ENCODE measurements around the gene TOMM7.
A peak's percentile ranks its signal among the peaks of the same experiment; 100 is the strongest.

Gene TOMM7

DNA sequence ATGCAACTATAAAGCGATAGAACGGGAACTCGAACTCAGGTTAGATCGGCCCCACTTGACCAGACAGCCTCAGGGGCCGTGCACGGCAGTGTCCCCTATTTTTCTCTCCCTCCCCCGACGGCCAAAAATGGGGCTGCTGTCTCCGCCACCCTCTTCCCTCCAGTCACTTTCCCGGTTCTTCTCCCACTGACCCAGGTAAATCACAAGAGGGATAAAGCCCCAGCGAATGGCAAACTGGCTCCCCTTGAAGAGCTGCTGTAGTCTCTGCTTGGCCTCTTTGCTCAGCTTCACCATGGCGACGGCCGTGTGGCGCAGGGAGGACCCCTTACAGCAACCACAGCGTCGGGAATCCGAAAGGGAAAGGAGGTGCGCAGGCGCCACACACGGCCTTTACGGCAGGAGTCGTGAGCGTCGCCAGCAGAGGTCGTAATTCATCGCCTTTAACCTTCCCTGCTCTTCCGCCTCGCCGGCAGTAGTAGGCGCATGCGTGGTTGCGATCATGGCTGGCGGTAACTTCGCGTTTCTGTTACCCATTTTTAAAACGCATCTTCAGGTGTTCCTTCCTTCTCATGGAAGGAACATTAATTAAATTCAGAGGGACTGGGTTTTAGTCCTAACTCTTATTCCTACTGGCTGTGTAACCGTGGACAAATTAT is at the start of gene TOMM7:
TSS of gene TOMM7 (minus strand) at position 364 of the 656 bp plus-strand sequence. CDS start at position 294, 70 bp downstream.
- peak; percentile 97 for DNase-seq

DNA sequence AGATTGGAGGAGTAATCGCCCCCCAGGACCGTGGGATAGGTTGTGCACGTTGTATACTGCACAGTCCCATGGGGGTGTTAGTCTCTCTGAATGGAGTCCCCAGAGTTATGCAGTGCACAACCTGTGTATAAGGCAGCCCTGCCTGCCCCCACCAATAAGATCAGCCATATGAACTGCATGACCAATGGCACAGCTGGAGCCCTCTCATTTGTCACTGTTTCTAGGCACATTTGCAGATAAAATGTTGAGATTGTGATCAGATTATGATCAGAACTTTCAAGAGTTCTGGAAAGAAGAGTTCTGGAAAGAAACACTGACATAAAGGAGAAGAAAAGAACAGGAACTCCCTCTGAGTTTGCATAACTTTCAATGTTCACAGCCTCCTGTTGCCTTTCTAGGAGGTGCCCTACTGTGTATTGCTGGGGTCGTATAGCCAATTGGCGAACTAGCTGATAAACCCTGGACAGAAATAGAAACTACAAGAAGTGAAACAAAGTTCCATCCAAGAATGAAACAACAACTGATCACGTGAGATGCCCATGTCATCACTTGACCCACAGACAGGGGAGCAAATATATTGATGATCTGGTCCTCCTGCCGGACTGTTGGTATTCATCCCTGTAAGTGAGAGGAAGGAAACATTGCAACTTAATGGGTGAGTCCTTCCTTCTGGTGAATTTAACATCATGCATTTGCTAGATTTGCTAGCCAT is 49.6 kb upstream of the TOMM7 start:
- DNase-seq, result no peak

DNA sequence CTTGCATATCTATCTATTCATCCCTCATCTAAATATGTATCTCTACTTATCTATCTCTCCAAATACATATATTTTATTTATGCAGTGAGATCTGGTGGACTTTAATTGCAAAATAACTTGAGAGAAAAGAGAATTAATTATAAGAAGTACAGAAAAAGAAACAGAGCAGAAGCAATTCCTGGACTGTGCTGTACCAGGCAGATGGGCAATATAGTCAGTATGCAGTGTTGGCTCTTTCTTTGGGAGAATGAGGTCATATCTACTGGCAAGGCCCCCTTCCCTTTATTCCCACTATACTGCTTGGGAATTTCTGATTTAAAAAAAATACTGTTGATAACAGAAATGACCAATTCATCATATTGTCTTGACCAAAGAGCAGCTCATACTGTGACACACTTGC is 49.0 kb upstream of the TOMM7 start:
- no peak for DNase-seq

DNA sequence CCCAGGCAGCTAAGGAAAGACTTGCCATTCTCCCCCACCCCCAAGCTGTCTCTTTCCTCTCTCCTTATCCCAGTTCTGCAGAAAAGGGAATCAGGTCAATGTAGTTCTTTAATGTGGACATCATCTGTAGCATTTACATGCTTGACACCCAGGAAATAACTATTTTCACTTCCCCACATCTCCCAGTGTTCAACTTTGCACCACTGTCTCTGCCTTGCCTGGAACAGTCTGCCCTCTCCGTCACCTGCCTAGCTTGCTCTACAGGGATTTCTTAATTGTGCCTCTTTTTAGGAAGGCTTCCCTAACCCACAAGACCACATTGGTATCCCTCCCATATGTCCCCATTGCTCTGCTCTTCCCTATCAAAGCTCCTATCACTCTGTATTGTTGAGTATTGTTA is 45.9 kb upstream of the TOMM7 start:
- DNase-seq, result no peak

DNA sequence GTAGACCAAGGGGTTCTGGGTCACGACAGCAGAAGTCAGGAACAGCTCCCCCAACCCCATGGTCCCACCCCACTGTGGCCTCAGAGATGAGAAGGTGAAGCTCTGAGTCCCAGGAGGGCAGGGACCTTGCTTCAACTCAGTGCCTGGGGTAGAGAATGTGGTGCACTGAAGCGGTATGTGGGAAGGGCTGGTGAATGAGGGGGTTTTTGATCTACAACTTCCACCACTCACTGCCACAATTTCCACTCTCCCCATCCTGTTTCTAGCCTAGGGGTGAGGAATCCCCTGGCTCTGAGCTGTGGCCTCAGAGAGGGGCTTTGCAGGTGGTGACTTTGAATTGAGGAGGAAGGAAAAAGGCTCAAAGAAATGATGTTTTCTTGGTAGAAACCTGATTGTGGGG is 44.9 kb upstream of the TOMM7 start:
- no peak for DNase-seq

DNA sequence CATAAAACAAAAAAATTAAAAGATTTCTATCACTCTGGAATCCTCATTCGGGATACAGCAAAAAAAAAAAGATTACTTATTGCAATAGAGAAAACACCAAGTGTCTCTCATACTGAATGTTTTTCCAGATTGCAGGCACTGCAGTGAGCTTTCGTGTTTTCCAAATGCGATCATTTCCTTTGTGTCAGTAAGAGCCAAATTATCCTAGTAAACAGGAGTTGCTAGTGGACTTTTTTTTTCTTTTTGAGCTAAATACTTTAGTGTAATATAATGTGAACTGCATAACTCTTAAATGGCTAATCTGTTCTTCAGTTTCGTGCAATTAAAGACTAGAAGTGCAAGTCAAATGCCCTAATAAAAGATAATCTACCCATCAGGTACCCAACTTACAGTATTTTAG is 44.4 kb upstream of the TOMM7 start:
- no peak for DNase-seq

DNA sequence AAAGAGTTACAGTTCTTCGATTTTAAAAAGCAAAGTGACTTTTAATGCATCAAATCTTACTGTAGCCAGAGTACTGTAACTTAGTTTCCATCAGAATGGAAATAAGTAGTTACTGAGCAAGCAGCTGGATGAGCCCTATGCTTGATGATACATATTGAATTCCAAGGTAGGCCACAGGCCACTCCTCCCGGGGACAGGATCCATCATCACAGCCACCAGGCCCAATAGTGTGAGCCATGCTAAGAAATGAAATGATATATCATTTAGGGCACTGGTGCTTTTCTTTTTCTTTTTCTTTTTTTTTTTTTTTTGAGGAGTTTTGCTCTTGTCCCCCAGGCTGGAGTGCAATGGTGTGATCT is 42.9 kb upstream of the TOMM7 start:
- no peak for DNase-seq

DNA sequence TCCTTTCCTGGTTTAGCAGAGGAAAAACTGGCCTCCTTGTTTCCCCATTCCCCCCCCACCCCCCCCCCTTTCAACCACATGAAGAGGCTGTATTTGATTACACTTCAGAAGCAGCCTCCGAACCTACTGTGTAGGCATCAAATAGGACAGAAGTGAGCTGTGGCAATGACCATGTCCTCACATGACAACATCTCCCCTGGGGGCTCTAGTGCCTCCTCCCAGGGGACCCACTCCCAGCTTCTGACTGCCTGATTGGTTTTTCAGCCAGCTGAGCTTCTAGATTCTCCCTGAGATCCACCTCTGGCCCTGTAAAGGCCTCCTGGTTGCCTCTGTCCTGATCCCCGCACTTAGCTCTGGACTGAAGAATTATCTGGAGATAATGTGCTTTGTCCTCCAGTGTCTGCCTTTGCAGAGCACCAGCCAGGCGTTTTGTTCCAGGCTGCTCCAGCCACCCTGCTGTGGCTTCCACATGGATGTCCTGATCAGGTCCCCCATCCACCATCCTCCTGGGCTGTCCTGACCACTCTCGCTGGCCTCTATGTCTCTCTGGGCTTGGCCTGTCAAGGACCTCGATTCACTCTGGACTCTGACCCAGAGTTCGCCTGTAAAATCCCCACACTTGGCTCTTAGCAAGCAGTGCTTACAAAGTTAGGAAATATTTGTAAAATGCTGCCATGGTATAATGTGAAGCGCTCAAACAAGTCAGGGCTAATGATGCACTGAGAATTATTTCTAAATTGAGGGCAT is 42.4 kb upstream of the TOMM7 start:
- no peak for DNase-seq

DNA sequence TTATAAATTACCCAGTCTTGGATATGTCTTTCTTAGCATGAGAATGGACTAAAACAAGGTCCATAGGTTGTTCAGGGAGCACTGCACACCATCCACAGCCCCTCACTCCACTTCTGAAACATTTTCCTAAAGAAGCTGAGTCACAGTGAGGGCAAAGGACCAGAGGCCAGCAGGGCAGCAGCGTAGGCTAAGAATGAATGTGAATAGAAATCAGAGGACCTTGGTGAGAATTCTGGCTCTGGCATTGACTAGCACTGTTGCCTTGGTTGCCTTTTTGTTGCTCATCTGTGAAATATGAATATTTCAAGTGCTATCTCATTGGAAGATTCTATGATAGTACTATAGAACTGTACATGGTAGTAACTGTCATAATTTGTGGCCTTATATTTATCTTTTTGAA is 41.7 kb upstream of the TOMM7 start:
- no peak for DNase-seq

DNA sequence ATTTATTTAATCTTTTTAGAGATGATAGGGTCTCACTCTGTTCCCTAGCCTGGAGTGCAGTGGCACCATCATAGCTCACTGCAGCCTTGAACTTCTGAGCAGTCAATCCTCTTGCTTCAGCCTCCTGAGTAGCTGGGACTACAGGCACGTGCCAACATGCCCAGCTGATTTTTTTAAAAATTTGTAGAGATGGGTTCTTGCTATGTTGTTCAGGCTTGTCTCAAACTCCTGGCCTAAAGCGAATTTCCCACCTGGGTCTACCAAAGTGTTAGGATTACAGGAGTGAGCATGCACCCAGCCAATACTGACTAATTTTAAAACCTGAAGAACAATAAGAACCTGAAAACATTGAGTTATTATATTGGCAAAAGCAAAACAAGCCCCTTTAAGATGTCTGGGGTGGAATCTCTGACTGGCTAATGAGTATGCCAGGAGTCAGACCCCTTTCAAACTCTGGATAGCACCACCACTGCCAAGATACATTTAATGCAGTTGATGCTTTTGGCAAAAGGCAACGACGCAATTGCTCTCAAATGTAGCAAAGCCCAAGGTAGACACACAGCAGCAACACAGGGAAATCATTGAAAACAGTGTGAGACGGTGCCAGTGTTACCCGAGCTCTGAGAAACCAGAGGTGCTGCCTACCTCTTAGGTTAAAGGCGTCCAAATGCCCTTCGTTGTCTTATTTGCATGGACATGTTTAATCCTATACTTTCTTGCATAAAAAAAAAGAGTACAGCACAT is 40.7 kb upstream of the TOMM7 start:
- no peak for DNase-seq

DNA sequence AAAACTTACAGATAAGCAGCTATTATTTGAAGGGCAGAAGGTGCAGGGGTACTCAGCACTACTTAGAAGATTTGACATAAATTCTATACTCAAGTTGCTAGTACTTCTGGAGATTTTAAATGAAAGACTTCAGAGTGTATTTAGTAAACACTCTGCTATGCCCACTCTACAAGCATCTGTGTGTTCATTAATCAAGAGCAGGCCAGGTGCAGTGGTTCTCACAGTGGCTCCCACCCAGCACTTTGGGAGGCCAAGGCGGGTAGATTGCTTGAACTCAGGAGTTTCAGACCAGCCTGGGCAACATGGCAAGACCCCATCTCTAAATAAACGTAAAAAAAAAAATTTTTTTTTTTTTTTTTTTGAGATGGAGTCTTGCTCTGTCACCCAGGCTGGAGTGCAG is 38.9 kb upstream of the TOMM7 start:
- no peak for DNase-seq

DNA sequence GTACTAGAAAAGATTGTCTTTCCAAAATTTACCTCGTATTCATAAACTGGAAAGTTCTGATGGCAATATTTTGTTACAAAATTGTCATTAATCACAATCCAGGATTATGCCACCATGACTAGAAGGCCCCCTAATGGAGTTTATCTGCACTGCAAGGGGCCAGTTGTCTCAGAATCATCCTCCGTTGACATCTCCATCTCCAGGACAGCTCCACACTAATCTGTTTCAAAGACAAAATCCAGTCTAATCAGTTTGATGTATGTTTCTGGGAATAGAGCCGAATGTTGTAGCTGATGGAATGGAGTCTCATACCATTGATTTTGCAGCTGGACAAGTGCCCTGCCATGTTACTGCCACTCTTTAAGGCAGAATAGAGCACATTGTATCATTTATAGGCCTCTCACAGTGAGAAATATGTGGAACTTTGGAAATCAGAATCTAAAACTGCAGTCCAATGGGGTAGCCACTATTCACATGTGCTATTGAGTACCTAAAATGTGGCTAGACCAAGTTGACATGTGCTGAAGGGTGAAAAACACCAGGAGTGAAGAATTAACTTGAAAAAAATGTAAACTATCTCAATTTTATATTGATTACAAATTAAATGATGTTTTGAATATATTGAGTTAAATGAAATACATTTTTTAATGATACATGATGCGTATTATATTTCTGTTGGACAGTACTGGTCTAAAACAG is 38.3 kb upstream of the TOMM7 start:
- peak; percentile 9 for DNase-seq

DNA sequence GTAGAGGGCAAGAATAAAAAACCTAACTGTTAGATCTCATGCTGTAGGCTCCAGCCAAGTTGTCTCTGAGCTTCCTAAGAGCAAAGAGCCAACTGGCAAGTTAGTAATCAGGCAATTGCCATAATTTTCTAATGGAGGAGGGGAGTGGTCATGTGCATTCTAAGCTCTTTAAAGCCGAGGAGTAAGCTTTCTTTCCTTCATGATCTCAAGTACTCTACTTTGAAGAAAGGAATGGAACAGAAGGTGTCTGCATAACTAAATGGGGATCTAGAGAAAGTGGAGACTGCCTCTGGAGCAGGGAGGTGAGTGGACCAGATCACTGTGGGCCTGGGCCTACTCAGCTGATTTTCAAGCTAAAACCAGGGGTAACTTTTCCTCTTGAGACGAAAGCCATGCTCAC is 37.7 kb upstream of the TOMM7 start:
- no peak for DNase-seq

DNA sequence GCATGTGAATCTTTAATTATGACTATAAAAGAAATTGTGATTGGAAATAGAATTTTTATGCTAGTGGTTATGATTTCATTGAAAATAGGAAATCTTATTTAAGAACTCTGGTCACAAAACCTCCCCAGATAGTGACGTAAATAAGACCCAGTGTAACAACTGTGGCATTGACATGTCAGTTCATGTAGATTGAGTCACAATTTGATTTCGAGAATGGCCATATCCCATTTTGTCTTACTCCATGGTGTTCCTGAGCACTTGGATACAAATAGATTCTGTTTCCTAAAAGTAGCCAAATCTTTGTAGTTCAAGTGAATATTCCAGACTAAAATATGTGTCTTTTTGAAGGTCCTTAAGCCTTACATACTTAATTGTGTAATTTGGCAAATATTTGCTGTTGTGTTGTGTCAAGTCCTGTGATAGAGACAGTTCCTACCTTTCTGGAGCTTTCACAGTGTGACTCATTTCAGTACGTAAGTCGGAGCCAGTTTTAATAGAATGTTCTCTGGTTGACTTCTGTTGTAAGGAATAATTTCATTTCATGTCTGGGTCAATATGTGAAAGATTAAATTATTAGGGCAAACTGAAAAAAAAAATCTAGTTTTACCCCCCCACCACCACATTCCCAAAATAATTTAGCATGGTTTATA is 37.1 kb upstream of the TOMM7 start:
- no peak for DNase-seq

DNA sequence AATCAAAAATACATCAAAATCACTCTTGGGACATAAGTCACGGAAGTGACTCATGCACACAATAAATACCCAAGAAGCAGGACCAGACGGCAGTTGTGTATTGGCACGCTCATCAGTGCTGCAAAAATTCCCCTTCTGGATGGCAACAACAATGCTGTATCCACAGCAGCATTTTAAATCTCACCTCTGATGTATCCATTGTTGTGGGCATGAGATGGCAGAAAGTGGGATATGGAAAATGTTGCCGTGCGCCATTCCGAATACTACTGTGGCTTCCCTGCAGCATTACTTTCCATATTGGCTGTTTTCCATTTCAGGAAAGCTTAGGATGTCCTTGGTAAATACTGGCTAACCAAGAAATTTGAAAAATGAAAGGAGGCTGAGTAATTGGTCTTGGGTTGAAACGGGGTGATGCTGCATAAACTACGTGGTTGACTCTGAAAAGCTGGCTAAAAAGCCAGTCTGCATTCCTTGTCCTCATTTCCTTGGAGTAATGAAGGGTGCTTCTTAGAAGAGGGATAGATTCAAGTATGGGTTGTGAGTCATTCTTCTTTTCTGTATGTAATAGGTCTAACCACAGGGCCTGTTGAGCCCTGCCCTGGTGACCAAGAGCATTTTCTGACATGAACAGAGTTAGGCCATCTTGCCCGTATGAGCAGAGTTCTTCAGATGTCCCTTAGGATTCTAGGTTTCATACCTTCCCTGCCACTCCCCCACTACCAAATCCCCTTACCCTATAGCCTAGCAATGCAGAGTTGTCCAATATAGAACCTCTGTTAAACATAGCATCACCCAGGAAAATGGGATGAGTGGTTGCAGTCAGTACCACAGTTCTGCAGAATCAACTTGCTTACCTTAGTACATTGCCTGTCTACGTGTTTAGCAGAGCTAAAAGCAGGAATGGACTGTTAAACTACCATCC is 36.3 kb upstream of the TOMM7 start:
- DNase-seq, result no peak

DNA sequence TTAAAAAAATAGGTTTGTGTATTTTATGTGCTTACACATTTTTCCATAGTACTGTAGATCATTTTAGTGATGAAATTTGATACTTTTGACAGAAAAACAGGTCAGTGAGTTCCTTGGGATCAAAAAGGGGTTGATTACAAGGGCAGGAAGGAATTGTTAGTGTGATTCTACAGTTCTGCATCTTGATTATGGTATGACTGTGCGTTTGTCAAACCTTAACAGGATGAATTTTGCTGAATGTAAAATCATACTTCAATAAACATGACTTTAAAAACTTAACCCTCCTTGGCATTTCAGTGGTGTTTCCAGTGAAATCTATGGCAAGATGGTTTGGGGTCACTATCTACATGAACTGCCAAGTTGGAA is 35.6 kb upstream of the TOMM7 start:
- DNase-seq, result no peak

DNA sequence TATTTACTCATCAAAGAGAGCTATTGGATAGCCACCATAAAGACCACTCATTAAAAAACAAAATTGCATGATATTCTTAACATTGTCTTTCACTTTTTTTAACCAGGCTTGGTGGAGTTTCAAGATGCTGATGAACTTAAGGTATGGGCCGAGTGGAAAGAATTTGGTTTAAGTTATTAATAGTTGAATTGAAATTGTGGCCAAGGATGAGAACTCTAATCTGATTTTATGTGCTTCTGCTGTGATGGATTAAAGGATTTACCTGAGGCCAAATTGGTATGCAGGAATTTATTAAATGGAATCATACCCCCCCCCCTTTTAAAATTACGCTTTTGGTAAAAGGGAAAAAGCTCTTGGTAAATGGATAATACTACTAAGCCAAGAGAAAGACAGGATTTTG is 33.8 kb upstream of the TOMM7 start:
- no peak for DNase-seq

DNA sequence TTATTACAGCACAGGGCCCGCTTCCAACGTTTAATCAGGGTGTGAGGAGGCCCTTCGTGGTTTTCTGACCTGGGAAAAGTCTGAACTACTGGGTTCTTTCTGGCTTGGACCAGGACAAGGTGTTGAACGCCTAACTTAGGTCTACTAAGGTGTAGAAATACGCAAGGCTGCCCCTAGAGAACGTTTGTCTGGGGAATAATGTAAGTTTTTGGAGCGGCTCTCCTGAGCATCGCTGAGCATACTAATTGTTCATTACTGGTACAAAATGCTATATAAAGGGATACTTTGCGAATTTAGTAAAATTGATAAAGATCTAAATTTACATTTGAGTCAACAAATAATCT is 32.4 kb upstream of the TOMM7 start:
- DNase-seq, result no peak

DNA sequence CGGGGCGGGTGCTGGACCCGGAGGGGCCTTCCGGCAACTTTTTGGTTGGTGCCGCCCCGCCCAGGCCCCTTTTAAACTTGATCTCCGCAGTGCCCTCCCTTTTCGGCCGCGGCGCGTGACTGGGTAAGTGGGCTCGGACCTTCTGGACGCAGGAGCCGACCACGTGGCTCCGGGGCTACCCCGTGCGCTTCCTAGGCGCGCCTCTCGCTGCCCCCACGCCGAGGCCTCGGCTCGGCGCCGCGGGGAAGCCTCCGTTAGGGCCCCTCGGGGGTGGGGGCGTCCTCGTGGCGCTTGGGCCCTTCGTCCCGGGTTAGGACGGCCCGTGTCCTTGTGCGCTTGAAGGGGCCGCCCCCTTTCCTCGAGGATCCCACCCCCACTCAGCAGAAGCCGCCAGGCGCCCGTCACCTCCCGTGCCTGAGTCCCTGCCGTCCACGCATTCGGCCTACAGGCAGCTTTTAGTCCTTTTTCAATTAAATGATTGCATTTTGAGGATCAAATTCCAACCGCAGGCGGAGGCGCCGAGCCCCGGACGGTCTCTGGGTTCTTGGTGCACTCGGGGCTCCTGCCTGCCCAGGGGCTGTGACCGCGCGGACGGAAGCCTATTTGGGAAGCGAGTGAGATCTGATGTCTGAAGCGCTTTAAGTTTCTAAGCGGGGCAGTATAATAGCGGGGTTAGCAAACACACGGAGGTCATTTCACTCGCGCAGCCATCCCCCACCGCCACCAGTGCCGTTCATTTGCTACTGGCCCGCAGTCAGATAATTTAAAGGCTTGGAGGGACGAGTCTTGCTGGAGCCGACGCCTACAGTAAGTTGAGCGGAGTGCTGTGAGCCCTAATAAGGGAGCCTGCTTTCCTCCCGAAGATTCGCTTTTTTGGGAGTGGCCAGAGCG is 31.8 kb upstream of the TOMM7 start:
- peak; percentile 58 for DNase-seq

DNA sequence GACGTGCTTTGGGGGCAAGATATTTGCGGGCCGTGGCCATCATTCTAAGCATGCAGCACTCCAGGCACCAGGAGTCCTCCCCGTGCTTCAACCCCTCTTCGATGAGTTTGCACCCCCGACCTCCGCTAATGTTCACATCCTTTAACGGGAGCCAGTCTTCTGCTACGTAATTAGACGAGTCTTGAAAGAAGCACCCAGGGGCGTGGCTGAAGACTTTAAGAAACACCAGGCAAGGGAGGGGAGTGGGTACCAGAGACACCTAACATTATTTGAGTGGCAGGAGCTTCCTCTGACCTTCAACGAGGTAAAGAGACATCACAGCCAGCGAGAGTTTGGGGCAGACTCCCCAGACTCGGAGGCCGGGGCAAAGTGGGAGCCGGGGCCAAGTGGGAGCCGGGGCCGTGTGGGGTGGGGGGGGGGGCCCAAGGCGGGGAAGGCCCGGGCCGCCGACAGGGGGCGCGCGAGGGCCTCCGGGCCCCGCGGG is 31.1 kb upstream of the TOMM7 start:
- no peak for DNase-seq

Measured in midbrain (tissue), 1 donor.